HepG2 (cell line): ENCODE data around the gene CLIC1. TPM values are rescaled to one million over a fixed set of nuclear protein-coding genes. Genes with fewer than 3 reads are reported as not detected.

ENCODE experiments used
- ARID2 ChIP-seq: sonication (generic); formaldehyde crosslinking; IDR thresholded peaks from 2 replicates; pipeline ENCODE4 v1.8.1; 2022; ENCODE audit warnings: mild to moderate bottlenecking, missing genetic modification reagents, borderline replicate concordance
- CHCHD3 ChIP-seq: sonication (generic); formaldehyde crosslinking; IDR thresholded peaks from 2 replicates; pipeline ENCODE4 v1.8.0; 2022; ENCODE audit warnings: mild to moderate bottlenecking, missing genetic modification reagents, moderate library complexity
- HNRNPL ChIP-seq: fragments of 200-400 bp; formaldehyde crosslinking; IDR thresholded peaks from 2 replicates; pipeline ENCODE4 v1.6.1; 2017; ENCODE audit warnings: mild to moderate bottlenecking, low read depth, low read length
- MYNN ChIP-seq: sonication (generic); formaldehyde crosslinking; IDR thresholded peaks from 2 replicates; pipeline ENCODE4 v1.4.0; 2020; ENCODE audit warnings: mild to moderate bottlenecking, low read depth, missing genetic modification reagents
- NONO ChIP-seq, 2 experiments: fragments of 450-650 bp in 1 of 2; sonication (generic) in 1 of 2; formaldehyde crosslinking in 1 of 2; IDR thresholded peaks in 1 of 2; conservative IDR thresholded peaks in 1 of 2; 2 replicates each; pipeline versions ENCODE4 v1.6.1 to v1.8.0; 2017 to 2022; ENCODE audit warnings: mild to moderate bottlenecking in 1 of 2, missing genetic modification reagents in 1 of 2, moderate library complexity in 1 of 2
- NR1H2 ChIP-seq: sonication (generic); formaldehyde crosslinking; IDR thresholded peaks from 2 replicates; pipeline ENCODE4 v1.8.1; 2022; ENCODE audit warnings: low read depth, missing genetic modification reagents, borderline replicate concordance
- SOX5 ChIP-seq: IDR thresholded peaks from 2 replicates; pipeline ENCODE4 v1.6.1; 2016; ENCODE audit warnings: borderline replicate concordance
- TMF1 ChIP-seq: sonication (generic); formaldehyde crosslinking; IDR thresholded peaks from 2 replicates; pipeline ENCODE4 v1.8.1; 2022; ENCODE audit warnings: low read depth, missing genetic modification reagents
- ZNF124 ChIP-seq: sonication (generic); formaldehyde crosslinking; IDR thresholded peaks from 2 replicates; pipeline ENCODE4 v1.4.0; 2020; ENCODE audit warnings: missing genetic modification reagents
- ZNF644 ChIP-seq: IDR thresholded peaks from 2 replicates; pipeline ENCODE4 v1.6.1; 2016; ENCODE audit warnings: low read depth
- polyA plus RNA-seq, 8 experiments: library from polyadenylated mRNA; depleted of rRNA in 3 of 8; stranded (reverse) in 7 of 8; unstranded in 1 of 8; fragments of >200 nt; fragmentation: Illumina TruSeq in 4 of 8; extraction: Trizol in 4 of 8; gene quantifications; 2 replicates each; pipeline versions ENCODE4 v1.2.1 to v1.2.3, GENCODE V29; 2011 to 2016; ENCODE audit warnings: low read depth in 4 of 8, missing spikeins in 1 of 8, mixed read lengths in 1 of 8; ENCODE audit not compliant: insufficient read depth in 1 of 8
- total RNA-seq, 5 experiments: library from RNA; depleted of rRNA; stranded (reverse); fragments of >200 nt; fragmentation: Illumina TruSeq; extraction: Trizol; gene quantifications; 2 replicates each; pipeline ENCODE4 v1.2.3, GENCODE V29; 2016; ENCODE audit warnings: low read depth in 1 of 5
- TF ChIP-seq, protein P1 (sequence below): sonication (generic); formaldehyde crosslinking; IDR thresholded peaks from 2 replicates; pipeline ENCODE4 v1.4.0; 2020; ENCODE audit warnings: missing genetic modification reagents, borderline replicate concordance
- TF ChIP-seq, protein P2 (sequence below): sonication (generic); formaldehyde crosslinking; IDR thresholded peaks from 2 replicates; pipeline ENCODE4 v1.8.0; 2022; ENCODE audit warnings: missing genetic modification reagents, mild to moderate bottlenecking, inconsistent platforms, borderline replicate concordance
- TF ChIP-seq, protein P3 (sequence below): sonication (generic); formaldehyde crosslinking; IDR thresholded peaks from 2 replicates; pipeline ENCODE4 v1.5.0; 2020; ENCODE audit warnings: missing genetic modification reagents, mild to moderate bottlenecking, borderline replicate concordance
- TF ChIP-seq, protein P4 (sequence below): sonication (generic); formaldehyde crosslinking; IDR thresholded peaks from 2 replicates; pipeline ENCODE4 v1.5.1; 2020; ENCODE audit warnings: missing genetic modification reagents, mild to moderate bottlenecking, borderline replicate concordance
- TF ChIP-seq, protein P5 (sequence below): sonication (generic); formaldehyde crosslinking; IDR thresholded peaks from 2 replicates; pipeline ENCODE4 v1.8.1; 2023; ENCODE audit warnings: mild to moderate bottlenecking, inconsistent platforms, moderate library complexity, missing genetic modification reagents, borderline replicate concordance
- TF ChIP-seq, protein P6 (sequence below): sonication (generic); formaldehyde crosslinking; conservative IDR thresholded peaks from 2 replicates; pipeline ENCODE4 v1.4.0; 2020; ENCODE audit warnings: missing genetic modification reagents
- TF ChIP-seq, protein P7 (sequence below): sonication (generic); formaldehyde crosslinking; IDR thresholded peaks from 2 replicates; pipeline ENCODE4 v1.4.0; 2020; ENCODE audit warnings: missing genetic modification reagents, borderline replicate concordance

CLIC1 gene
- total and polyA plus RNA-seq, 2 of the 13 experiments (the other 11 are each of a cell fraction or from before 2014, with no cell fraction given), result 602 to 891 TPM

DNA sequence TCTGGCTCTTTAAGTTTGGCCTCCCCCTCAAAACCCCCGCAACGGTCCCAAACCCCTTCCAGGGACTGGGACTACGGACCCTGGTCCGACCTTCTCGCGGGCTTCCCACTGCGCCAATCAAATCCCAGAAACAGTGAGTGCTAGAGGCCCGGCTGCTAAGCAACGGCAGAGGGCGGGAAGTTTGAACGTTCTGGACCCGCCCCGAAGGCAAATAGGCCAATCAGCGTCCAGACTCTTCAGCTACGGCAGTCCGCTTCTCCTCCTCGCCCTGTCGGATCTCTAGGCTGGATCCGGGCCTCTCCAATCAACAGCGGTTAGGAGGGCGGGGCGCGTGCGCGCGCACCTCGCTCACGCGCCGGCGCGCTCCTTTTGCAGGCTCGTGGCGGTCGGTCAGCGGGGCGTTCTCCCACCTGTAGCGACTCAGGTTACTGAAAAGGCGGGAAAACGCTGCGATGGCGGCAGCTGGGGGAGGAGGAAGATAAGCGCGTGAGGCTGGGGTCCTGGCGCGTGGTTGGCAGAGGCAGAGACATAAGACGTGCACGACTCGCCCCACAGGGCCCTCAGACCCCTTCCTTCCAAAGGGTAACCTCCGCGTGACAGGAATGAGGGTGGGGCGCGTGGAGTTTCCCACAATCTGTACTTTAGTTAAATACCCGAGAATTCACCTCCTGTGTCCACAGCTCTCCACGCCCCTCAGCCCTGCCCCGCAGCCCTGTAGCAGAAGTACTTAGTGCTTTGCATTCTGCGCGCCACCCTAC, 3.5 kb upstream of the CLIC1 start, which contains the start of gene MSH5 (continued):
- TF ChIP-seq NONO (IDR thresholded peaks at IDR 0.05) (no peak), NONO (CRISPR knock-in tag; conservative IDR thresholded peaks at IDR 0.05) (peak; percentile 85), ARID2 (CRISPR knock-in tag) (peak; percentile 99), ZNF124 (CRISPR knock-in tag) (peak; percentile 97), MYNN (CRISPR knock-in tag) (peak; percentile 86; the same call in 1 of the 2 replicates), NR1H2 (CRISPR knock-in tag) (0 out of 2 replicates have a peak, but pooled peaks have one; percentile 94), CHCHD3 (CRISPR knock-in tag) (peak; percentile 99), HNRNPL (no peak), SOX5 (CRISPR knock-in tag) (peak; percentile 32), ZNF644 (CRISPR knock-in tag) (no peak), TMF1 (CRISPR knock-in tag) (peak; percentile 100)
- TF ChIP-seq, protein P1, sequence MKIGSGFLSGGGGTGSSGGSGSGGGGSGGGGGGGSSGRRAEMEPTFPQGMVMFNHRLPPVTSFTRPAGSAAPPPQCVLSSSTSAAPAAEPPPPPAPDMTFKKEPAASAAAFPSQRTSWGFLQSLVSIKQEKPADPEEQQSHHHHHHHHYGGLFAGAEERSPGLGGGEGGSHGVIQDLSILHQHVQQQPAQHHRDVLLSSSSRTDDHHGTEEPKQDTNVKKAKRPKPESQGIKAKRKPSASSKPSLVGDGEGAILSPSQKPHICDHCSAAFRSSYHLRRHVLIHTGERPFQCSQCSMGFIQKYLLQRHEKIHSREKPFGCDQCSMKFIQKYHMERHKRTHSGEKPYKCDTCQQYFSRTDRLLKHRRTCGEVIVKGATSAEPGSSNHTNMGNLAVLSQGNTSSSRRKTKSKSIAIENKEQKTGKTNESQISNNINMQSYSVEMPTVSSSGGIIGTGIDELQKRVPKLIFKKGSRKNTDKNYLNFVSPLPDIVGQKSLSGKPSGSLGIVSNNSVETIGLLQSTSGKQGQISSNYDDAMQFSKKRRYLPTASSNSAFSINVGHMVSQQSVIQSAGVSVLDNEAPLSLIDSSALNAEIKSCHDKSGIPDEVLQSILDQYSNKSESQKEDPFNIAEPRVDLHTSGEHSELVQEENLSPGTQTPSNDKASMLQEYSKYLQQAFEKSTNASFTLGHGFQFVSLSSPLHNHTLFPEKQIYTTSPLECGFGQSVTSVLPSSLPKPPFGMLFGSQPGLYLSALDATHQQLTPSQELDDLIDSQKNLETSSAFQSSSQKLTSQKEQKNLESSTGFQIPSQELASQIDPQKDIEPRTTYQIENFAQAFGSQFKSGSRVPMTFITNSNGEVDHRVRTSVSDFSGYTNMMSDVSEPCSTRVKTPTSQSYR, result peak; percentile 43; the same call in 1 of the 2 replicates
- TF ChIP-seq, protein P2, sequence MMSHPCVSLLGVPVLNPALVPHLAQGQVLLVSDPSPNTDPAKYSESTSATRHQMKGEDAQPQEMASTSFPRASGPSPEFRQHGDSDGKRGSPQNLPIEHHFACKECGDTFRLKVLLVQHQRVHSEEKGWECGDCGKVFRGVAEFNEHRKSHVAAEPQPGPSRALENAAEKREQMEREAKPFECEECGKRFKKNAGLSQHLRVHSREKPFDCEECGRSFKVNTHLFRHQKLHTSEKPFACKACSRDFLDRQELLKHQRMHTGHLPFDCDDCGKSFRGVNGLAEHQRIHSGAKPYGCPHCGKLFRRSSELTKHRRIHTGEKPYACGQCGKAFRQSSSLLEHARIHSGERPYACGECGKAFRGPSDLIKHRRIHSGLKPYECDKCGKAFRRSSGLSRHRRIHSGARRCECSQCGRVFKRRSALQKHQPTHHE (CRISPR knock-in tag), result peak; percentile 90; the same call in 1 of the 2 replicates
- TF ChIP-seq, protein P3, sequence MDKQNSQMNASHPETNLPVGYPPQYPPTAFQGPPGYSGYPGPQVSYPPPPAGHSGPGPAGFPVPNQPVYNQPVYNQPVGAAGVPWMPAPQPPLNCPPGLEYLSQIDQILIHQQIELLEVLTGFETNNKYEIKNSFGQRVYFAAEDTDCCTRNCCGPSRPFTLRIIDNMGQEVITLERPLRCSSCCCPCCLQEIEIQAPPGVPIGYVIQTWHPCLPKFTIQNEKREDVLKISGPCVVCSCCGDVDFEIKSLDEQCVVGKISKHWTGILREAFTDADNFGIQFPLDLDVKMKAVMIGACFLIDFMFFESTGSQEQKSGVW (CRISPR knock-in tag), result no peak
- TF ChIP-seq, protein P4, sequence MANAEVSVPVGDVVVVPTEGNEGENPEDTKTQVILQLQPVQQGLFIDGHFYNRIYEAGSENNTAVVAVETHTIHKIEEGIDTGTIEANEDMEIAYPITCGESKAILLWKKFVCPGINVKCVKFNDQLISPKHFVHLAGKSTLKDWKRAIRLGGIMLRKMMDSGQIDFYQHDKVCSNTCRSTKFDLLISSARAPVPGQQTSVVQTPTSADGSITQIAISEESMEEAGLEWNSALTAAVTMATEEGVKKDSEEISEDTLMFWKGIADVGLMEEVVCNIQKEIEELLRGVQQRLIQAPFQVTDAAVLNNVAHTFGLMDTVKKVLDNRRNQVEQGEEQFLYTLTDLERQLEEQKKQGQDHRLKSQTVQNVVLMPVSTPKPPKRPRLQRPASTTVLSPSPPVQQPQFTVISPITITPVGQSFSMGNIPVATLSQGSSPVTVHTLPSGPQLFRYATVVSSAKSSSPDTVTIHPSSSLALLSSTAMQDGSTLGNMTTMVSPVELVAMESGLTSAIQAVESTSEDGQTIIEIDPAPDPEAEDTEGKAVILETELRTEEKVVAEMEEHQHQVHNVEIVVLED (CRISPR knock-in tag), result peak; percentile 83; the same call in 1 of the 2 replicates
- TF ChIP-seq, protein P5, sequence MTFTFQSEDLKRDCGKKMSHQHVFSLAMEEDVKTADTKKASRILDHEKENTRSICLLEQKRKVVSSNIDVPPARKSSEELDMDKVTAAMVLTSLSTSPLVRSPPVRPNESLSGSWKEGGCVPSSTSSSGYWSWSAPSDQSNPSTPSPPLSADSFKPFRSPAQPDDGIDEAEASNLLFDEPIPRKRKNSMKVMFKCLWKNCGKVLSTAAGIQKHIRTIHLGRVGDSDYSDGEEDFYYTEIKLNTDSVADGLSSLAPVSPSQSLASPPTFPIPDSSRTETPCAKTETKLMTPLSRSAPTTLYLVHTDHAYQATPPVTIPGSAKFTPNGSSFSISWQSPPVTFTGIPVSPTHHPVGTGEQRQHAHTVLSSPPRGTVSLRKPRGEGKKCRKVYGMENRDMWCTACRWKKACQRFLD, result peak; percentile 97
- TF ChIP-seq, protein P6, sequence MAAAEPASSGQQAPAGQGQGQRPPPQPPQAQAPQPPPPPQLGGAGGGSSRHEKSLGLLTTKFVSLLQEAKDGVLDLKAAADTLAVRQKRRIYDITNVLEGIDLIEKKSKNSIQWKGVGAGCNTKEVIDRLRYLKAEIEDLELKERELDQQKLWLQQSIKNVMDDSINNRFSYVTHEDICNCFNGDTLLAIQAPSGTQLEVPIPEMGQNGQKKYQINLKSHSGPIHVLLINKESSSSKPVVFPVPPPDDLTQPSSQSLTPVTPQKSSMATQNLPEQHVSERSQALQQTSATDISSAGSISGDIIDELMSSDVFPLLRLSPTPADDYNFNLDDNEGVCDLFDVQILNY, result peak; percentile 99
- TF ChIP-seq, protein P7, sequence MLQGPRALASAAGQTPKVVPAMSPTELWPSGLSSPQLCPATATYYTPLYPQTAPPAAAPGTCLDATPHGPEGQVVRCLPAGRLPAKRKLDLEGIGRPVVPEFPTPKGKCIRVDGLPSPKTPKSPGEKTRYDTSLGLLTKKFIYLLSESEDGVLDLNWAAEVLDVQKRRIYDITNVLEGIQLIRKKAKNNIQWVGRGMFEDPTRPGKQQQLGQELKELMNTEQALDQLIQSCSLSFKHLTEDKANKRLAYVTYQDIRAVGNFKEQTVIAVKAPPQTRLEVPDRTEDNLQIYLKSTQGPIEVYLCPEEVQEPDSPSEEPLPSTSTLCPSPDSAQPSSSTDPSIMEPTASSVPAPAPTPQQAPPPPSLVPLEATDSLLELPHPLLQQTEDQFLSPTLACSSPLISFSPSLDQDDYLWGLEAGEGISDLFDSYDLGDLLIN (CRISPR knock-in tag), result peak; percentile 97
